Activated CD4-positive, CD25-positive, alpha-beta regulatory T cell treated with anti-CD3 and anti-CD28 coated beads, Interleukin-2, amount 50 U/mL, for 16 hours (primary cell): Measurements from ENCODE around the gene TBCD.
"Not testable (repeated sequence)": the region's sequence is repeated elsewhere in the genome, so short reads cannot be mapped to it uniquely, and the experiment has no call there.

Experiments
- DNase-seq: peaks from one replicate; pipeline ENCODE4 v3.0.0-alpha.2; 2020; ENCODE audit warnings: low read depth, low spot score

Gene TBCD

DNA sequence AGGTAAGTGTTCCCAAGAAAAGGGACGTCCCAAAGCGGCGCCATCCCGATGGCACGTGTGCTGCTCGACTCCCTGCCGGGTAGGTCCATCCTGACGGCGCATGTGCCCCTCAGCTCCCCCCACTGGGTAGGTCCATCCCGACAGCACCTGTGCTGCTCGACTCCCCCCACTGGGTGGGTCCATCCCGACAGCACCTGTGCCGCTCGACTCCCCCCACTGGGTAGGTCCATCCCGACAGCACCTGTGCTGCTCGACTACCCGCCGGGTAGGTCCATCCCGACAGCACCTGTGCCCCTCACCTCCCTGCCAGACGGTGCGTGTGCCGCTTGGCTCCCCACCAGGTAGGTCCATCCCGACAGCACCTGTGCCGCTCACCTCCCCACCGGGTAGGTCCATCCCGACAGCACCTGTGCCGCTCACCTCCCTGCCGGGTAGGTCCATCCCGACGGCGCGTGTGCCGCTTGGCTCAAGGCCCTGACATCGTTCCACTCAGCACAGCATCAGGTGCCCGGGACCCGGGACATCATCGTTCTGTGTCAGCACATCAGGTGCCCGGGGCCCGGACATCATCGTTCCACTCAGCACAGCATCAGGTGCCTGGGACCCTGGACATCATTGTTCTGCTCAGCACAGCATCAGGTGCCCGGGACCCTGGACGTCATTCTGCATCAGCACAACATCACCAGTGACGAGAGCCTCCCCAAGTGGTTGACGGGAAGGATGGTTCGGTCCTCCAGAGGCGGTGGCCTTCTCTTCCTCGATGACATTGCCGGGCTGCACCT is 22.2 kb upstream of the TBCD start:
- no peak for DNase-seq

DNA sequence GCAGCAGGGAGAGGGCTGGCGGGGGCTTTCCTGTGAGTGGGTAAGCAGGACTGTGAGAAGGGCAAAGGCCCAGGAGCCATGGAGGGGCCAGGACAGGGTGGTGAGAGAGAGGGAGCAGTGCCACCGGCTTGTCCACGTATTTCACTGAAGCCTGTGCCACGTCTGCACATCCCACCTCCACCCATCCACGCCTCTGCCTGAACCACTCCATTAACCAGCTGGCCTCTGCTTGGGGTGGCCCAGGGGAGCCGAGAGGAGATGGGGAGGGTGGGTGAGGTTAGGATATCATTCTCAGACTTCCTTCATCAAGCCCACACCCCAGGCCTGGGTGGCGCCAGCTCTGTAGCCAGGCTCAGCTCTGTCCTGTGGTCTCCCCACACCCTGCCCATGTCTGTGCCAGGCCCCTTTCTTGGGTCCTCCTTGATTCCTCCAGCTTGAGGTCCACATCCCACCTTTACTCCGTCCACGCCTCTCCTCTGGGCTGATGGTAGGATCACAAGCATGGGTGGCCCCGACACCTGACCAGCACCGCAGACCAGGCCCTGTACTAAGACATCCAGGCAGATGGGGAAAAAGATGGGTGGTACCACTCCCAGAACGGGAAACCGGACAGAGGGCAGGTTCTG is 19.6 kb upstream of the TBCD start:
- DNase-seq: no peak

DNA sequence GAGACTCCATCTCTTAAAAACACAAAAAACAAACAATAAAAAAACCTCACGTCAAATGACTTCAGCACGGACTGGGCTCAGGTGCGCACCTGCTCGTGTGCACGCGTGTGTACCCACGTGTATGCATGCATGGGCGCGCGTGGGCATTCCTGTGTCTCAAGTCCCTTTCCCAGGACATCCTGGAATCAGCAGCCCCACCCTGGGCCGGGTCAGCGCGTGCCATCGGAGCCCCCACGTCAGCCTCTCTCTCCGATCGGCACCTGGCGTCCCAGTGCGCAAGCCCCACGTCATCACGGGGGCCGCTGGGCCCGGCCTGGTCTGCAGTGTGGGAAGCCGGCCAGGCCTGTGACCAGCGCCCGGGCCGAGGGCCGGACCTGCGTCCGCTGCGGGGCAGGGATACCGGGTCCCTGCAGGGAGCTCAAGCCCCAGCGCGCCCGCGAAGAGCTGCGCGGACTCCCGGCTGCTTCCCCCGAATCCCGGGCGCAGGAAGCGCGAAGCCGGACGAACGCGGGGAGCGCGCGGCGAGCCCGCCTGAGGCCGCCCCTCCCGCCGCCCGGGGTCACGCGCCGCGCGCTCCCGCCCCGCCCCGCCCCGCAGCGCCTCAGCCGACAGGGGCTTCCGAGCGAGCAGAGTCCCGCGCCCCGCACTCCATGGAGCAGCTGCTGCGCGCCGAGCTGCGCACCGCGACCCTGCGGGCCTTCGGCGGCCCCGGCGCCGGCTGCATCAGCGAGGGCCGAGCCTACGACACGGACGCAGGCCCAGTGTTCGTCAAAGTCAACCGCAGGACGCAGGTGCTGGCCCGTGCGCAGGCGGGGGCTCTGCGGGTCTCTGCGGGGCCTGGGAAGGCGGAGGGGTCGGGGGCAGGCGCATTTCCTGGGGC is 16.6 kb upstream of the TBCD start, which contains the start of gene FN3K:
Gene FN3K, plus strand, starts transcription at position 629 of the 880 bp plus-strand sequence. Its CDS starts 22 bp downstream, at position 651.
- DNase-seq: no peak

DNA sequence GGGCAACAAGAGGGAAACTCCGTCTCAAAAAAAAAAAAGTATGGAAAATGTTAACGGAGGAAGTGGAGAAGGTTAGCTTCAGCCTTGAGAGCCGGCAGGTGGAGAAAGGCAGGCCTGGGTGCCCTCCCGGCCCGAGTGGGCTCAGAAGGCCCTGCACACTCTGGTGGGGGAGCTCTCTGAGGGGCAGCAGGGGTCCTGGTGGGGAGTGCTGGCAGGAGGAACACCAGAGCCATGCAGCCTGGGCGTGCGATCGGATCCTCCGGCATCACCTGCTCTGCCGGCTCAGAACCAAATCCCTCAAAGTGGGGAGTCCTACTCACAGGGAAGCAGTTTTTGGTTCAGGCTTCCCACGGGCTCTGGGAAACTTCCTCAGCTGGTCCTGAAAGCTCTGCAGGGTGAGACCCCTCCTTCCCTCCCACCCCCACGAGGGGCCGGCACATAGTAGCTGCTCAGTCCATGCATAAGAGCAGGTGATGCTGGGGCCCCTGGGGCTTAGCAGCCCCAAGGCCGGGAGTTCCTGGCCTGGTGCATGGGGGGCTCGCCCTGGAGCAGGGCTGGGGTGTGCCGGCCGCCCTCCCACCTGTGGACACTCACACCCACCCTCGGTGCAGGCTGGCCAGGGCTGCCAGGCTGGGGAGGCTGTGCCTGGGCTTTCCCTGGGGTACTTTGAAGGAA is 15.2 kb upstream of the TBCD start:
- DNase-seq: no peak

DNA sequence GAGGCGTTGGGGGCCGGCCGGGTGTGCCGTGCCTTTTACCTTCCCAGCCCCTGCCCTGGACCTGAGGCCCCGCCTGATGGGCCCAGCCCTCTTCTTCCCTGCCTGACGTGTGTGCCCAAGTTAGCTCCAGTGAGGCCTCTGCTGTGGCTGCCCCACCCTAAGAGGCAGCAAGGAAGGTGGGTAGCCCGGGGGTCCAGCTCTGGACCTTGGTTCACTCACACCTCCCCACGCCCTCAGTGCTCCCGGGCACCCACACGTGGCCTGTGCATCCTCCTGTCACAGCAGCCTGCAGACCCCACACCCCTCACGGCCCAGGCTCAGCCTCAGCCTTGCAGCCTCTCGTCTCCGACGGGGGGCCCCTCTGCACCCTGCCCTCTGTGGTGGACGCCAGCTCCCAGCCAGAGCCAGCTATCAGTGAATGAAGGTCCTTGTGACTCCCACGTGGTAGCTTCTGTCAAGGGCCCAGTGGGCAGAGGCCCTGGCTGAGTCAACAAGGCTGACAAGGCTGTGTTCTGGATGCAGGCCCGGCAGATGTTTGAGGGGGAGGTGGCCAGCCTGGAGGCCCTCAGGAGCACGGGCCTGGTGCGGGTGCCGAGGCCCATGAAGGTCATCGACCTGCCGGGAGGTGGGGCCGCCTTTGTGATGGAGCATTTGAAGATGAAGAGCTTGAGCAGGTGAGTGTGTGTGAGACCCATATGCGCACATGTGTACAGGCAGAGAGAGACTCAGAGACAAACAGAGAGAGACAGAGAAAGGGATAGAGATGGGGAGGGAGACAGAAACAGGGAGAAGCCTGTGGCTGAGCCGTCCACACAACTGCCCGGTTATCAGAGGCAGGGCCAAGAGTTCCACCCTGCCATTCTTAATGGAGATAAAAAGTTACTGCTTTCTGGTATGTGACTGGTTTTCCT is 13.6 kb upstream of the TBCD start:
- DNase-seq: no peak

DNA sequence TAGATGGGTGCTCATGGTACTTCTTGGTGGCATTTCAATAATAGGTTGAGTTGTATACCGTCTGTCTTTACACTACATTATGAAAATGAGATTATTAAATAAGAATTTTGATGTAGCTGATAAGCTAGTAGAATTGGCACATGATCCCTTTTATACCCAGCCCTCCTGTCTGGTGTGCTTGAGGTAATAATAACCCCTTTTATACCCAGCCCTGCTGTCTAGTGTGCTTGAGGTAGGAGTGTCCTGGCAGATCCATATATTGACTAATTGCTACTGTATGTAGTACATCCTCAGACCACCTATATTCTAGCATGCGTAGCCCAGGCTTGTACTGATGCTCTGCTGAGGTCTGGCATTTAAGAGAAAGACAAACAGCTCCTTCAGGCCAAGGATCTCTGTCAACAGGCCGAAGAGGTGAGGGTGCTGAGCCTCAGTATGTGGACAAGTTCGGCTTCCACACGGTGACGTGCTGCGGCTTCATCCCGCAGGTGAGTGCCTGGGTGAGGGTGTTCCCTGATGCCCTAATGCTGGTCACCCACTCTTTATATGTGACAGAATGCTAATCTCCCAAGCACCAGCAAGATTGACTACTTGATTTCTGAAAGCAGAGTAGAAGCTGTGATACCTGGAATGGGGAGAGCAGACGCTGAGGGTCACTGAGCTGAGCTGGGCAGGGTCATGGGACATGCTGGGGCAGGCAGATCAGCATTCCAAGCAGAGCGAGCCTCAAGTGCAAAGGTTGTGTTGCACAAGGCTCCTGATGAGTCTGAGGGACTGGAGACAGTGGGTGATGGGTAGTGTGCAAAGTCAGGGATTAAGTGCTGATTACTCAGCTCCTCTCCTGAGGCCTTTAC is 10.7 kb upstream of the TBCD start:
- DNase-seq: no peak

DNA sequence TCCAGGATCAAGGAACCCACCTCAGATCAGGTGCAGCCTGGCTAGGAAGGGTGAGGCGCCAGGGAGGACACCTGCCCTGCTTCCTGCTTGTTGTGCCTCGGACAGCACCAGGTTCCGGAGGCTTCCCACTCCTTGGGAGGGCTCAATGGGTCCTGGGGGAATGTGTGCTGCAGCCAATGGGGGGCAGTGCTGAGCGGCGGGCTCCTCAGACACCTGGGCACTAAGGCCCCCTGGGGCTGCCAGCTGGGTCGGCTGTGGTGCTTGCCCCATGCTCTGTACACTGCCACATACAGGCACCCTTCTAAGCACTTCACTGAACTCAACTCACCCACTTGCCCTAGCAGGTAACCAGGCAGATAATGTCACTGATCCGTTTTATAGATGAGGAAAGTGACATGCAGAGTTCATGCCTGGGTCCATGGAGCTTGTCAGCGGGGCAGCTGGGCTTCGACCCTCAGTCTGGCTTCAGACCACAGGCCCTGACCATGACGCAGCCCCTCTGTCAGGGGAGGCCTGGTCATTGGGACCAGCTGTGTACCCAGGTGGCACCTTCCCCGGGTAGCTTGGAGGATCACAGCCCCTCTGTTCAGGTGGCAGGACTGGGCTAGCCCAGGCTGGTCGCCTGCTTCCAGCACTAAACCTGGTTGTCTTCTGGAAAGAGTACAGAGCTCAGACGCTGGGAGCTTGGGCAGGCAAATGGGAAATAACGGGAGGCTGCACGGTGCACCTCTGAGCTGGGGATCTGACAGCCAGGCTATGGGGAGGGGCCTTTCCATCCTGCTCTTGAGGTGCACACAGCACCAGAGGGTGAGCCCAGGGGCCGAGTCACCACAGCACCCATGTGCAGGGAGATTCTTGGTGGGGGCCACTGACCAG is 8.3 kb upstream of the TBCD start:
- no peak for DNase-seq

DNA sequence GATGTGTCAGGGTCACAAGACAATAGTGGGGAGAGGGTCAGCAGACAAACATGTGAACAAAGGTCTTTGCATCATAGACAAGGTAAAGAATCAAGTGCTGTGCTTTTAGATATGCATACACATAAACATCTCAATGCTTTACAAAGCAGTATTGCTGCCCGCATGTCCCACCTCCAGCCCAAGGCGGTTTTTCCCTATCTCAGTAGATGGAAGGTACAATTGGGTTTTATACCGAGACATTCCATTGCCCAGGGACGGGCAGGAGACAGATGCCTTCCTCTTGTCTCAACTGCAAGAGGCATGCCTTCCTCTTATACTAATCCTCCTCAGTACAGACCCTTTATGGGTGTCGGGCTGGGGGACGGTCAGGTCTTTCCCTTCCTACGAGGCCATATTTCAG is 7.1 kb upstream of the TBCD start:
- not testable (repeated sequence) for DNase-seq

DNA sequence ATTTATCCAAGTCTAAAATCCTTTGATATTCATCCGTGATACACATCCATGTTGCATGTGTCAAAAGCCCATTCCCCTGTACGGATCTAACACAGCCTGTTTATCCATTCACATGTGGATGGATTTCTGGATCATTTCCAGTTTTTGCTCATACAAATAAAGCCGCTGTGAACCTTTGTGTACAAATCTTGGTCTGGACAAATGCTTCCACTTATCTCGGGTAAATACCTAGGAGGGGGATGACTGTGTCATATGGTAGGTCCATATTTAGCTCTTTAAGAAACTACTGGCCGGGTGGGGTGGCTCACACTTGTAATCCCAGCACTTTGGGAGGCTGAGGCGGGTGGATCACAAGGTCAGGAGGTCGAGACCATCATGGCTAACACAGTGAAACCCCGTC is 6.3 kb upstream of the TBCD start:
- no peak for DNase-seq

DNA sequence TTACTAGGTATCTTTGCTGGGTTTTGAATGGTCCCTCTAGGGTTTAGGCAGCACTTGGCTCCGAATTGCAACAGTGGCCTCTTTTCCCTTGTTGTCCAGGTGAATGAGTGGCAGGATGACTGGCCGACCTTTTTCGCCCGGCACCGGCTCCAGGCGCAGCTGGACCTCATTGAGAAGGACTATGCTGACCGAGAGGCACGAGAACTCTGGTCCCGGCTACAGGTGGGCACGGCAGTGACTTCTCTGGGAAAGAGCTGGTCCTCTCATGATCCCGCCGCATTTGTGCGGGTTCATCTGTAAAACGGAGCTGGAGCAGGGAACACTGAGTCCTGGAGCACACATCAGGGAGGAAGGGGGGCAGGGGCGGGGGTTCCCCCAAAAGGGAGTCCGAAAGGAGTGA is 3.1 kb upstream of the TBCD start:
- no peak for DNase-seq

DNA sequence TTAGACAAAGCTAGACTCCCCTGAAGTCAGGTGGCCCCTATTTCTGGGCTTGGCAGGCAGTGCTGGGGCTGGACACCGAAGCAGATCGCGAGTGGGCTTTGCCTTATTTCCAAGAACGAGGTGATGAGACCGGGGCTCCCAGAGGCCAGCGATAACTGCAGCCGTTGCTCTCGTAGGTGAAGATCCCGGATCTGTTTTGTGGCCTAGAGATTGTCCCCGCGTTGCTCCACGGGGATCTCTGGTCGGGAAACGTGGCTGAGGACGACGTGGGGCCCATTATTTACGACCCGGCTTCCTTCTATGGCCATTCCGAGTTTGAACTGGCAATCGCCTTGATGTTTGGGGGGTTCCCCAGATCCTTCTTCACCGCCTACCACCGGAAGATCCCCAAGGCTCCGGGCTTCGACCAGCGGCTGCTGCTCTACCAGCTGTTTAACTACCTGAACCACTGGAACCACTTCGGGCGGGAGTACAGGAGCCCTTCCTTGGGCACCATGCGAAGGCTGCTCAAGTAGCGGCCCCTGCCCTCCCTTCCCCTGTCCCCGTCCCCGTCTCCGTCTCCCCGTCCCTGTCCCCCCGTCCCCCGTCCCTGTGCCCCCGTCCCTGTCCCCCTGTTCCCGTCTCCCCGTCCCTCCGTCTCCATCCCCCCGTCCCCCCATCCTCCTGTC is 1.5 kb upstream of the TBCD start:
- DNase-seq: no peak

DNA sequence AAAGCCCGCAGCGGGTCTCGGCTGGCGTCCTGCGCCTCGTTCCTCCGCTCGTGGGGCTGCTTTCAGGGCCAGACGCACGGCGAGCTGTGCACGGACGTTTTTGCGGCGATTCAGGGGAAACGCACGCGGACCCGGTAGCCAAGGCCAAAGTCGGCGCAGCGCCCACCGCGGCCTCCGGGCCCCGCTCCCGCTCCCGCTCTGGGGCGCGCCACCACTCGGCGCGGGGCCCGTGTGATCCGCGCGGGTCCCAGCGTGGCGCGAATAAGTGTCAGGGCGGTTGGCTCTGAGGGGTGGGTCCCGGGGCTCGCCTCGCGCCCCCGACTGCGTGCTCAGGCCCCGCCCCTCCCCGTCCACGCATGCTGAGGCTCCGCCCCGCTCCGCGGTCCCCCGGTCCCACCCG is 694 bp upstream of the TBCD start:
- no peak for DNase-seq

DNA sequence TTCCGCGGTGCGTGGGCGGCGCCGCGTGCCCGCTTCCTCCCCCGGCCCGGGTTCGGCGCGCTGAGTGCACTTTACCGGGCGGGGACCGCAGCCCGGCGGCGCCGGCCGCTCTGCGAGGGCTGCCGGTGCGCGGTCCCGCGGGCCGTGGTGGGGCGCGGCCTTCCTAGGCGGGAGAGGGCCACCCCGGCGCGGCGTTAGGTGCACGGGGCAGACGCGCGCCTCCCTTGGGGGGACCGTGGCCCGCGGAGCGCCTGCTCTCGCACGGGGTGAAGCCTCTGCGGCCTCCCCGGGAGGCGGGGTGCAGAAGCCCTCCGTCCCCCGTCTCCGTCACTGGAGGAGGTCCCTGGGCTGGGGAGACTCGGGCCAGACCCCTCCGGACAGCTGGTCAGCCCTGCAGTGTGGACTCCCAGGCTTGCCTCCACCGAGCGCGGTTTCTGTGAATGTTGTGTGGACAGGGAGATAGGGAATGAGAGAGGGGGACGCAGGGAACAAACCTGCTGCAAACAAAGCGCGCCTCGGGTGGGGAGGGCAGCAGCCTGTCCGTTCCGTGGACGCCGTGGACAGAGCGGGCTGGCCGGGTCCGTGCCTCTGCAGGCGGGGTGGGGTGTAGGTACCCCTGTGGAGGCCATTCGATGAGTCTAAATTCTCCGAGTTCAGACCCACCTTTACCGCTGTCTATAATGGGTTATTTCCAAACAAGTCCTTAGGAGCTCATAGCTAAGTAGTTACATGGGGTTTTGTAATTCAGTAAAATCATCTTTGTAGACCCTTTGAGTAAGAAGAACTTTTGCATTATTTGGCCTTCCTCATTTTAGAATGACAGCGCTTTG is 721 bp downstream of the TBCD start:
- DNase-seq: no peak

DNA sequence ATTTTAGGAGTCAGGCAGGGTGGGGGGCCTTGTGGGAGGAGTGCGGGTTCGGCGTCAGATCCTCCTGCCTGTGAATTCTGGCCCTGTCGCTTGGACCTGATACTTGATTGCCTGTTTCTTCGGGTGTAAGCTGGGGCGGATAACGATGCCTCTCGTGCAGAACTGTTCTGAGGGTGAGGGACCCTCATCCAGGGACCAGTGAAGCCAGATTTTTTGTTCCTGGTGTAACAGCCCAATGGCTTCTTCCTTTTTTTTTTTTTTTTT is 1.3 kb downstream of the TBCD start:
- DNase-seq: no peak

DNA sequence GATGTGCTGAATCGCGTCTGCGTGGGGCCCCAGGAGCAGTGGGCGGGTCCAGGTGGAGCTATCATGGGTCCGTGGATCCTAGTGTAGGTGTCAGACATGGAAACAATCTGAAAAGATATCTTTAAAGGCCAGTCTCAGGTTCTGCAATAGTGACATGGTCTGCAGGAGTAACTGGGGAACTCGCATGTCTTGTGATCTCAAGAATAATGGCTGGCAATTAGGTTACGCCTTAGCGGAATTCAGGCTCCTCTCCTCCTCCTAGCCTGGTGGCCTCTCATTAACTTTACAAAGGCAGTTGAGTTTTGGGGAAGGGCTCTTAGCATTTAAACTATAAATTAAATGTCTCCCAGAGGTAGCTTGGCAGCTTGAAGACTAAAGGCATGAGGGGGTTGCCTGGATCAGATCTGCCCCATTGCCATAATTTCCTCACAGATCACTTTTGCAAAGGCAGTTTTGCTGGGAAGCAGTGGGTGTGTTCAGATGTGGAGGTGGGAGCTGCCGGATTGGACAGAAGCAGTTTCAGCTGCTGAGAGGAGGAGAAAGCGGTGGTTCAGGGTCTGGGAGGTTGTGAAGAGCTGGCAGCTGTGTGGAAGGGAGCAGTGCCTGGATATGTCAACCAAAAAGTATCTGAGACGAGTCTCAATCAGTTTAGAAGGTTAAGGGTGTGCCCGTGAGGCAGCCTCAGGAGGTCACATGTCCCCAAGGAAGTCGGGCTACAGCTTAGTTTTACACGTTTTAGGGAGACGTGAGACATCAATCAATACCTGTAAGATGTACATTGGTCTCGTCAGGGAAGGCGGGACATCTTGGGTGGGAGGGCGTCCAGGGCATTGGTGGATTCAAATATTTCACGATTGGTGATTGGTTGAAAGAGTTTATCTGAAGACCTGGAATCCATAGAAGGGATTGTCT is 2.7 kb downstream of the TBCD start:
- DNase-seq: no peak

DNA sequence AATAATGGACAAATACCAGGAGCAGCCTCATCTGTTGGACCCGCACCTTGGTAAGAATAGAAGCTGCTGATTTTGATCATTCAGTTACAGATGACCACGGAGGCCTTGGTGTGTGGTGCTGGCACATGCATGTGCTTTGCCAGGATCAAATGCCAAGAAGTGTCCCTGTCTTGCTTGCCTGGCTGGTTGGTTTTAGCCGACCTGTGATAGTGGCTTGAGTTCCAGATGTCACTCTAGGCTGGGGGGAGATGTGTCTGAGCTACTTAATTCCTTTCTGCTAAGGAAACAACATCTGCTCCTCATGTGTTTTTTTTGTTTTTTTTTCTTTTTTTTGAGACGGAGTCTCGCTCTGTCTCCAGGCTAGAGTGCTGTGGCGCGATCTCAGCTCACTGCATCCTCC is 4.3 kb downstream of the TBCD start:
- no peak for DNase-seq

DNA sequence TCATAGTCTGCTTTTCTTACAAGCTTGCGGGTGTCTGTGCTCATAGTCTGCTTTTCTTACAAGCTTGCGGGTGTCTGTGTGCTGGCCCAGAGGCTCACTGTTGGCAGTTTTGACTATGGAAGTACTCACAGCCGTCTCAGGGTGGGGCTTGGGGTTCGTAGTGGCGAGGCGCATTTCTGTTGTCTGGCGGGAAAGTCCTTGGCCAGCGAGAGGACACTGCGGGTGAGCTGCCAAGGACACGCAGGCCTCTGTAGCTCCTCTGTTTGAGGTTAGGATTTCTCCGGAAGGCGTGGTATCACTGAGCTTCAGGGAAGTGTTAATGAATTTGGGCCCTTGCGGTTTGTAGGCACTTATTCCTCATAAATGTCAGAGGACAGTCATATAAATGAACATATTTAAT is 13.5 kb downstream of the TBCD start:
- DNase-seq: no peak
